Thyroid gland (tissue), 4 donors: ENCODE results near the gene VWF. TPM values are rescaled to one million over a fixed set of nuclear protein-coding genes. Genes with fewer than 3 reads are reported as not detected.

ENCODE experiments used
- DNase-seq, 2 donors: peaks; one replicate each; pipeline ENCODE4 v3.0.0-alpha.2; 2019
- H3K27ac ChIP-seq, 3 donors: fragments of 200-600 bp; sonication (generic); 1 replicate in 2 of 3; 2 replicates in 1 of 3; pipeline ENCODE4 v1.5.1; 2016 to 2019; ENCODE audit warnings: mild to moderate bottlenecking in 1 of 3, moderate library complexity in 1 of 3
- H3K27me3 ChIP-seq: fragments of 200-600 bp; sonication (generic); one replicate; pipeline ENCODE4 v1.5.1; 2019
- H3K36me3 ChIP-seq, 2 donors: fragments of 200-600 bp; sonication (generic); one replicate each; pipeline ENCODE4 v1.5.1; 2016 to 2019
- H3K4me1 ChIP-seq, 2 donors: fragments of 200-600 bp; sonication (generic); one replicate each; pipeline ENCODE4 v1.5.1; 2017 to 2019
- H3K4me3 ChIP-seq, 3 donors: fragments of 200-600 bp; sonication (generic); replicated peaks in 1 of 3; 1 replicate in 2 of 3; 2 replicates in 1 of 3; pipeline ENCODE4 v1.5.1; 2016; ENCODE audit warnings: mild to moderate bottlenecking in 1 of 3
- H3K9me3 ChIP-seq: fragments of 200-600 bp; sonication (generic); one replicate; pipeline ENCODE4 v1.5.1; 2017
- POLR2A ChIP-seq, 2 donors: fragments of 450-650 bp; IDR thresholded peaks; one replicate each; pipeline ENCODE4 v1.6.1; 2017; ENCODE audit warnings: antibody characterized with exemption in 2 of 2, mild to moderate bottlenecking in 2 of 2, moderate library complexity in 1 of 2
- WGBS, 2 donors: methylation state at CpG; one replicate each; pipeline ENCODE4 v1.1.5; 2017; 5-methylcytosine and 5-hydroxymethylcytosine counted together
- intact Hi-C: fragments of 100-400 bp; cut with DNase I; formaldehyde crosslinking; loops from one replicate; pipeline ENCODE4 v1.15.1; 2023
- total RNA-seq, 4 donors: library from RNA; depleted of rRNA; stranded (reverse); fragments of >200 nt; gene quantifications; one replicate each; pipeline ENCODE4 v1.2.3, GENCODE V29; 2016
- TF ChIP-seq, protein P1 (sequence below), 6 experiments: fragments of 200-600 bp in 3 of 6; fragments of 450-650 bp in 3 of 6; sonication (generic) in 3 of 6; IDR thresholded peaks; one replicate each; pipeline ENCODE4 v1.5.1; 2016 to 2019; ENCODE audit warnings: antibody characterized with exemption in 6 of 6, mild to moderate bottlenecking in 2 of 6, inconsistent platforms in 1 of 6, moderate library complexity in 1 of 6

Gene VWF
- total RNA-seq, 4 donors from 2014 or later = 54.3 to 169 (median 98.5) TPM

DNA sequence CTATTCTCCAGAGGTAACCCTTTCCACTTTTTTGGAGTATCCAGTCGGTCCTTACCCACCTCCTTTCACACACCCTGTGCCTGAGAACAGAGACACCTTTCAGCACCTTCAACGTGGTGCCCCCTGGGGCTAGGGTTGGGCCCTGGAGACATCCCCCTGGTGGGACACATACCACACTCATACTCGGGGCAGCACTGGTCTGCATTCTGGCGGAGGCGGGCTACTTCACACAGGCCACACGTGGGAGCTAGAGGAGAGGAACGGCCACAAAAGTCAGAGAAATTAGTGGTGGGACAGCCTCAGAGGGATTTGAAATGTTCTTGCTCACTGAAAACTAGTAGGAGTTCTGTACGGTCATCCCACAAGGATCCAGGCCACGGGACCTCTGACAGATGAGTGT, 139.6 kb downstream of the VWF start:
- intact Hi-C loops = loop anchor here (5.0 kb wide), 2 partner anchors 52 to 297 kb away; no protein-coding TSS in a partner anchor
- Histone ChIP-seq H3K36me3 (no peaks in the 10 kb centered on the region), H3K9me3 (no peaks in the 10 kb centered on the region), H3K4me3 (no peak overlapping the region), H3K27ac (no peak overlapping the region), H3K4me1 (no peaks in the 10 kb centered on the region), H3K27me3 (no peaks in the 10 kb centered on the region)
- 77 to 78% methylated on average over 9 of the region's 9 CpGs for WGBS, 2 donors
- DNase-seq = no peak
- TF ChIP-seq, protein P1, sequence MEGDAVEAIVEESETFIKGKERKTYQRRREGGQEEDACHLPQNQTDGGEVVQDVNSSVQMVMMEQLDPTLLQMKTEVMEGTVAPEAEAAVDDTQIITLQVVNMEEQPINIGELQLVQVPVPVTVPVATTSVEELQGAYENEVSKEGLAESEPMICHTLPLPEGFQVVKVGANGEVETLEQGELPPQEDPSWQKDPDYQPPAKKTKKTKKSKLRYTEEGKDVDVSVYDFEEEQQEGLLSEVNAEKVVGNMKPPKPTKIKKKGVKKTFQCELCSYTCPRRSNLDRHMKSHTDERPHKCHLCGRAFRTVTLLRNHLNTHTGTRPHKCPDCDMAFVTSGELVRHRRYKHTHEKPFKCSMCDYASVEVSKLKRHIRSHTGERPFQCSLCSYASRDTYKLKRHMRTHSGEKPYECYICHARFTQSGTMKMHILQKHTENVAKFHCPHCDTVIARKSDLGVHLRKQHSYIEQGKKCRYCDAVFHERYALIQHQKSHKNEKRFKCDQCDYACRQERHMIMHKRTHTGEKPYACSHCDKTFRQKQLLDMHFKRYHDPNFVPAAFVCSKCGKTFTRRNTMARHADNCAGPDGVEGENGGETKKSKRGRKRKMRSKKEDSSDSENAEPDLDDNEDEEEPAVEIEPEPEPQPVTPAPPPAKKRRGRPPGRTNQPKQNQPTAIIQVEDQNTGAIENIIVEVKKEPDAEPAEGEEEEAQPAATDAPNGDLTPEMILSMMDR (IDR thresholded peaks at IDR 0.05) = no peak
- no peak for TF ChIP-seq POLR2A (IDR thresholded peaks at IDR 0.05)

DNA sequence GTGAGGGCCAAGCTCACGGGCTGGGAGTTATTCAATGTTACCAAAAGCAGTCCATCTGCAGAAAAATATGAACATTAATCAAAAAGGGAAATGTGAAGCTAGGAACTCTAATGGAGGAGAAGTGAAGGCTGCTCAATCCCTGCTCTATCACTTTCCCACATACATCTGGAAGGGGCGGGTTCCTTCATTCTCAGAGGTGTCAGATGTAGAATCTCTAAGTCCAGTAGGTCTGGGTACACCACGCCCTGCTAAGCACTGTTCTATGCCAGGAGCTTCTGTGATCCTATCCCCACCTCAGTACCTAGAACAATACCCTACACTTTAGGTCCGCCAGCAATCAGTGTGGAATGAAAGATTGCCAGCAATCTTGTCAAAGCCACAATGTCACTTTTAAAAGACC, 142.4 kb downstream of the VWF start:
- no peaks in the 10 kb centered on the region for H3K4me1 ChIP-seq
- no peak overlapping the region for H3K4me3 ChIP-seq
- DNase-seq = no peak
- intact Hi-C loops = loop anchor here (5.0 kb wide), 1 partner anchor 300 kb away; no protein-coding TSS in a partner anchor
- WGBS, 2 donors = 92% methylated on average over 4 of the region's 4 CpGs
- no peaks in the 10 kb centered on the region for H3K36me3 ChIP-seq
- H3K27ac ChIP-seq = no peak overlapping the region
- no peak for TF ChIP-seq POLR2A (IDR thresholded peaks at IDR 0.05)
- TF ChIP-seq, protein P1 (IDR thresholded peaks at IDR 0.05) = no peak
- no peaks in the 10 kb centered on the region for H3K27me3 ChIP-seq
- H3K9me3 ChIP-seq = no peaks in the 10 kb centered on the region

DNA sequence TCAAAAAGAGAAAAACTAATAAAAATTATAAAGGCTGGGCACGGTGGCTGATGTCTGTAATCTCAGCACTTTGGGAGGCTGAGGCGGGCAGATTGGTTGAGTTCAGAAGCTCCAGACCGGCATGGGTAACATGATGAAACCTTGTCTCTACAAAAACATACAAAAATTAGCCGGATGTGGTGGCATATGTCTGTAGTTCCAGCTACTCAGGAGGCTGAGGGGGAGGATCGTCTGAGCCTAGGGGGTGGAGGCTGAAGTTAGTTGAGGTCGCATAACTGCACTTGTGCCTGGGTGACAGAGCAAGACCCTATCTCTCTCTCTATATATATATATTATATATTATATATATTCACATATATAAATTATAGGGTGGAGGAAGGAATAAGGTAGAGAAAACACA, 146.9 kb downstream of the VWF start:
- no peak overlapping the region for H3K4me3 ChIP-seq
- DNase-seq = no peak
- intact Hi-C loops = no loop called here
- H3K27me3 ChIP-seq = no peaks in the 10 kb centered on the region
- no peaks in the 10 kb centered on the region for H3K4me1 ChIP-seq
- TF ChIP-seq POLR2A (IDR thresholded peaks at IDR 0.05) = no peak
- TF ChIP-seq, protein P1 (IDR thresholded peaks at IDR 0.05) = no peak
- H3K9me3 ChIP-seq = no peaks in the 10 kb centered on the region
- no peak overlapping the region for H3K27ac ChIP-seq
- no peaks in the 10 kb centered on the region for H3K36me3 ChIP-seq
- 88 to 92% methylated on average over 6 of the region's 6 CpGs for whole genome bisulfite sequencing, 2 donors

DNA sequence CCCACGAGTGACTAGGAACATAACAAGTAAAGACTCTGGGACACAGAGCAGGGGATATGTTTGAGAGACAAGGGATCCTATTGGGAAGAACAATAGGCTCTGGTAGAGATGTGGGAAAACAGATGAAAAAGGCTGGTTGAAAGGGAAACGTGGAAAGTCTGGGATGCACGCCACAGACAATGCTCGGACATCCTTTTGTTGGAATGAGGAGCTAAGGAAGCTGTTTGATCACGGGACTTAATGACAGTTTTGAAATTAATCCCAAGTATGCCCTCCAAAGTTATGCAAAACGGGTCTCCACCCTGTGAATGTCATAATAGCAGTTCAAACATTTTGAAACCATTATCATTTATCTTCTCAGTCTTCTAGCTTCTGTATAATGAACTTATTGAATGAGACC, 147.8 kb downstream of the VWF start:
- no peak overlapping the region for H3K27ac ChIP-seq
- intact Hi-C loops = no loop called here
- no peaks in the 10 kb centered on the region for H3K36me3 ChIP-seq
- no peaks in the 10 kb centered on the region for H3K4me1 ChIP-seq
- no peaks in the 10 kb centered on the region for H3K9me3 ChIP-seq
- 69 to 73% methylated on average over 6 of the region's 6 CpGs for WGBS, 2 donors
- no peak for TF ChIP-seq POLR2A (IDR thresholded peaks at IDR 0.05)
- TF ChIP-seq, protein P1 (IDR thresholded peaks at IDR 0.05) = no peak
- no peaks in the 10 kb centered on the region for H3K27me3 ChIP-seq
- DNase-seq = no peak
- no peak overlapping the region for H3K4me3 ChIP-seq

DNA sequence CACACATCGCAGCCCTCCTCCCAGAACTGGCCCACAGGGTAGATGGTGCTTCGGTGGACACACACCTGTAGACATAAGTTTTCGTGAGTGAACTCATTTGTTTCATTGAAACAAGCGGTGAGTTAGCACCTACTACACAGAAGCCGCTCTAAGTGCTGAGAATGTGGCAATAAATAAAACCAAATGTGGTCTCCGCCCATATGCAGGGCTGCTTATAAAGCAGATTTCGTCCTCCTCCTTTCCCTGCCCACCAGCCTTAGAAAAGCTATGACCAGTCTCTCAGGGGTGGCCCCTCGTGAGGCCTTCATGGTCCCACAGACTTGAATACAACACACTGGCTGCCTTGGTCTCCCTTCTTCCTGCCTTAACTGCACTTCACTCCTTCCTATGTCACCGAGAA, 148.3 kb downstream of the VWF start:
- WGBS, 2 donors = 89 to 93% methylated on average over 9 of the region's 9 CpGs
- Histone ChIP-seq H3K27ac (no peak overlapping the region), H3K9me3 (no peaks in the 10 kb centered on the region), H3K4me3 (no peak overlapping the region), H3K36me3 (no peaks in the 10 kb centered on the region), H3K27me3 (no peaks in the 10 kb centered on the region), H3K4me1 (no peaks in the 10 kb centered on the region)
- no peak for DNase-seq
- TF ChIP-seq, protein P1 (IDR thresholded peaks at IDR 0.05) = no peak
- TF ChIP-seq POLR2A (IDR thresholded peaks at IDR 0.05) = no peak
- intact Hi-C loops = no loop called here
